GM12878 (cell line): Measurements from ENCODE around the gene KIF22. TPM values are rescaled to one million over a fixed set of nuclear protein-coding genes. Genes with fewer than 3 reads are reported as not detected.

Experiments used
- ATAC-seq: fragments of 200-7000 bp; cut with Tn5 transposase; 3 replicates; pipeline ENCODE4 v1.9.1; 2020; ENCODE audit warnings: mild to moderate bottlenecking, moderate library complexity
- BruUV-seq: library from RNA; stranded (reverse); fragments of 400-500 nt; replicated peaks from 2 replicates; lab custom pipeline; 2021; lab: Mats Ljungman, UMichigan
- CTCF ChIA-PET: fragments of 300-600 bp; sonication (Branson Sonifier 250); formaldehyde crosslinking; extraction: SDS; loops from one replicate; lab custom pipeline; 2021; ENCODE audit warnings: inconsistent platforms; lab: Yijun Ruan, JAX
- POLR2A ChIA-PET: fragments of 350-600 bp; formaldehyde crosslinking; extraction: SDS; loops from one replicate; lab custom pipeline; 2021; ENCODE audit warnings: inconsistent platforms; lab: Charles Lee
- RAD21 ChIA-PET: fragments of 300-600 bp; sonication (Branson Sonifier 250); formaldehyde crosslinking; loops from one replicate; lab custom pipeline; 2023; ENCODE audit warnings: antibody characterized with exemption; ENCODE audit not compliant: unreplicated experiment; lab: Charles Lee
- SMC1A ChIA-PET: fragments of 300-600 bp; sonication (Branson Sonifier 250); formaldehyde crosslinking; loops from one replicate; lab custom pipeline; 2023; ENCODE audit not compliant: unreplicated experiment, uncharacterized antibody; lab: Charles Lee
- DNase-seq: peaks from one replicate; pipeline ENCODE4 v3.0.0-alpha.2; 2011; ENCODE audit warnings: low read depth, low spot score
- FAIRE-seq: peaks from 3 replicates; lab custom pipeline; 2011; peaks lifted over from hg19 to GRCh38; lab: Jason Lieb, UNC
- H2AFZ ChIP-seq: 2 replicates; pipeline ENCODE4 v1.6.0; 2011; ENCODE audit warnings: low read depth, low read length, control low read depth; ENCODE audit not compliant: control insufficient read depth
- H3K27ac ChIP-seq: 2 replicates; pipeline ENCODE4 v1.5.1; 2011; ENCODE audit warnings: control low read depth; ENCODE audit not compliant: control insufficient read depth, insufficient read depth
- H3K27me3 ChIP-seq, 2 experiments: replicated peaks in 1 of 2; 2 replicates each; pipeline versions ENCODE4 v1.6.0 to v1.6.1; 2011; ENCODE audit warnings: low read length in 1 of 2; ENCODE audit not compliant: control insufficient read depth in 2 of 2, insufficient read depth in 2 of 2
- H3K36me3 ChIP-seq, 2 experiments: 2 replicates each; pipeline ENCODE4 v1.5.1; 2011; ENCODE audit warnings: low read length in 1 of 2; ENCODE audit not compliant: control insufficient read depth in 2 of 2, insufficient read depth in 2 of 2
- H3K4me1 ChIP-seq: 2 replicates; pipeline ENCODE4 v1.6.1; 2011; ENCODE audit warnings: mild to moderate bottlenecking, low read length, moderate library complexity, mixed read lengths; ENCODE audit not compliant: control insufficient read depth, insufficient read depth
- H3K4me2 ChIP-seq: 2 replicates; pipeline ENCODE4 v1.6.0; 2011; ENCODE audit warnings: control low read depth; ENCODE audit not compliant: control insufficient read depth, insufficient read depth
- H3K4me3 ChIP-seq: fragments of 200-600 bp; sonication (generic); 2 replicates; pipeline ENCODE4 v1.5.1; 2016
- H3K79me2 ChIP-seq: 2 replicates; pipeline ENCODE4 v1.6.0; 2011; ENCODE audit warnings: low read length; ENCODE audit not compliant: control insufficient read depth, insufficient read depth
- H3K9ac ChIP-seq: 2 replicates; pipeline ENCODE4 v1.8.0; 2011; ENCODE audit warnings: low read length, control low read depth, mixed read lengths; ENCODE audit not compliant: control insufficient read depth, insufficient read depth
- H3K9me3 ChIP-seq: replicated peaks from 3 replicates; pipeline ENCODE4 v1.5.1; 2011; ENCODE audit warnings: mild to moderate bottlenecking, low read length; ENCODE audit not compliant: control insufficient read depth, insufficient read depth
- H4K20me1 ChIP-seq: 2 replicates; pipeline ENCODE4 v1.6.0; 2011; ENCODE audit not compliant: control insufficient read depth, insufficient read depth
- EGR1 ChIP-seq, 2 experiments: IDR thresholded peaks; 1 replicate in 1 of 2; 2 replicates in 1 of 2; pipeline ENCODE4 v1.6.1; 2011 to 2012; ENCODE audit warnings: low read depth in 2 of 2, low read length in 2 of 2, borderline replicate concordance in 1 of 2, mild to moderate bottlenecking in 1 of 2, moderate library complexity in 1 of 2
- ELK1 ChIP-seq: IDR thresholded peaks from 2 replicates; pipeline ENCODE4 v1.6.1; 2012; ENCODE audit warnings: low read depth, low read length, improper control_type of control experiment
- ETV6 ChIP-seq, 2 experiments: fragments of 450-650 bp in 1 of 2; IDR thresholded peaks in 1 of 2; conservative IDR thresholded peaks in 1 of 2; 2 replicates each; pipeline ENCODE4 v1.6.1; 2014; ENCODE audit warnings: antibody characterized with exemption in 1 of 2, borderline replicate concordance in 1 of 2, low read depth in 1 of 2, mild to moderate bottlenecking in 1 of 2, moderate library complexity in 1 of 2
- MXI1 ChIP-seq: fragments of 150-350 bp; IDR thresholded peaks from 2 replicates; pipeline ENCODE4 v1.6.1; 2011; ENCODE audit warnings: low read depth, mild to moderate bottlenecking, inconsistent platforms, low read length, improper control_type of control experiment
- PRDM15 ChIP-seq: fragments of 450-650 bp; formaldehyde crosslinking; IDR thresholded peaks from 2 replicates; pipeline ENCODE4 v1.4.0; 2020; ENCODE audit warnings: mild to moderate bottlenecking, moderate library complexity
- WGBS: methylation state at CpG from one replicate; pipeline ENCODE4 v1.1.6; 2016; ENCODE audit warnings: low lambda C conversion rate; ENCODE audit not compliant: insufficient replicate concordance, insufficient coverage; ENCODE audit errors: missing lambda C conversion rate; 5-methylcytosine and 5-hydroxymethylcytosine counted together
- in situ Hi-C: fragments of 300-500 bp; cut with MboI; formaldehyde crosslinking; loops from 9 replicates; pipeline ENCODE4 v1.14.3; 2018; ENCODE audit warnings: mixed read lengths
- intact Hi-C: fragments of 100-400 bp; cut with micrococcal nuclease; formaldehyde crosslinking; loops from one replicate; pipeline ENCODE4 v1.14.2; 2022; ENCODE audit not compliant: unreplicated experiment
- polyA plus RNA-seq, 11 experiments: library from polyadenylated mRNA; depleted of rRNA in 4 of 11; unstranded in 6 of 11; stranded (reverse) in 5 of 11; fragments of >200 nt; fragmentation: Nextera tagmentation in 4 of 11; fragmentation: Illumina TruSeq in 1 of 11; extraction: Ambion mirVana in 4 of 11; extraction: Trizol in 1 of 11; gene quantifications; 1 replicate in 1 of 11; 2 replicates in 10 of 11; pipeline versions ENCODE4 v1.2.1 to v1.2.3, GENCODE V29; 2011 to 2016; ENCODE audit warnings: inconsistent platforms in 2 of 11, missing spikeins in 2 of 11, low read depth in 1 of 11
- total RNA-seq, 4 experiments: library from RNA; depleted of rRNA in 3 of 4; stranded (reverse); fragments of >200 nt in 3 of 4; fragmentation: Illumina TruSeq in 1 of 4; extraction: Trizol in 1 of 4; gene quantifications; 2 replicates each; pipeline versions ENCODE4 v1.2.1 to v1.2.3, GENCODE V29; 2013 to 2021
- TF ChIP-seq, protein P1 (sequence below): fragments of 450-650 bp; IDR thresholded peaks from 2 replicates; pipeline ENCODE4 v1.6.1; 2017; ENCODE audit warnings: borderline replicate concordance

KIF22 gene
- total and polyA plus RNA-seq, 10 of the 15 experiments (the other 5 are each of a cell fraction or from before 2014, with no cell fraction given), result 7.6 to 158 (median 132) TPM

- in situ Hi-C loops (no loop called here), intact Hi-C loops (loop anchor here (5.0 kb wide), 1 partner anchor 104 kb away; no protein-coding TSS in a partner anchor)
- H3K9ac ChIP-seq, result peak within 1 kb of the TSS; percentile 92
- no TSS peak for BruUV-seq
- FAIRE-seq (no peak), DNase-seq (no peak), ATAC-seq (no peak)
- no peaks in the 10 kb centered on the region for H4K20me1 ChIP-seq
- peak within 1 kb of the TSS; percentile 96 for H3K4me2 ChIP-seq
- TF ChIP-seq, protein P1, sequence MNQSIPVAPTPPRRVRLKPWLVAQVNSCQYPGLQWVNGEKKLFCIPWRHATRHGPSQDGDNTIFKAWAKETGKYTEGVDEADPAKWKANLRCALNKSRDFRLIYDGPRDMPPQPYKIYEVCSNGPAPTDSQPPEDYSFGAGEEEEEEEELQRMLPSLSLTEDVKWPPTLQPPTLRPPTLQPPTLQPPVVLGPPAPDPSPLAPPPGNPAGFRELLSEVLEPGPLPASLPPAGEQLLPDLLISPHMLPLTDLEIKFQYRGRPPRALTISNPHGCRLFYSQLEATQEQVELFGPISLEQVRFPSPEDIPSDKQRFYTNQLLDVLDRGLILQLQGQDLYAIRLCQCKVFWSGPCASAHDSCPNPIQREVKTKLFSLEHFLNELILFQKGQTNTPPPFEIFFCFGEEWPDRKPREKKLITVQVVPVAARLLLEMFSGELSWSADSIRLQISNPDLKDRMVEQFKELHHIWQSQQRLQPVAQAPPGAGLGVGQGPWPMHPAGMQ, result no peak
- no peak for TF ChIP-seq MXI1
- TF ChIP-seq ELK1, result no peak
- peak in 1 of 2 experiments; percentile 36; a peak in 1 of 3 replicates for TF ChIP-seq EGR1 (IDR thresholded peaks at IDR 0.05; ENCODE audit: borderline replicate concordance in 1 of 2, low read depth in 2 of 2, low read length in 2 of 2)
- TF ChIP-seq ETV6 (conservative IDR thresholded peaks at IDR 0.05 in 1 of 2, IDR thresholded peaks at IDR 0.05 in 1 of 2; ENCODE audit: borderline replicate concordance in 1 of 2, low read depth in 1 of 2), result no peak
- TF ChIP-seq PRDM15 (CRISPR knock-in tag), result no peak
- peaks cover 32% of the 10 kb centered on the region for H3K79me2 ChIP-seq
- no CpG with 5 or more reads among the region's 67 CpGs for WGBS
- peak within 1 kb of the TSS; percentile 61 for H2AFZ ChIP-seq
- peak within 1 kb of the TSS; percentile 90 for H3K4me3 ChIP-seq
- H3K27ac ChIP-seq, result peak within 1 kb of the TSS; percentile 91
- H3K36me3 ChIP-seq, result peaks cover 20 to 23% of the 10 kb centered on the region in 2 experiments
- ChIA-PET CTCF (no interaction called here), POLR2A (interaction anchor here (1.3 to 4.0 kb wide), 3 partner anchors 9 to 16 kb away, joined by 13 to 40 read pairs (median 13); partner anchors contain the start of genes KIF22, MVP and PAGR1), RAD21 (interaction anchor here (0.6 to 2.2 kb wide), 2 partner anchors 10 to 14 kb away, joined by 3 to 24 read pairs; partner anchors contain the start of genes MVP and PAGR1), SMC1A (no interaction called here)
- no peaks in the 10 kb centered on the region for H3K9me3 ChIP-seq
- peaks cover 28% of the 10 kb centered on the region for H3K4me1 ChIP-seq
- H3K27me3 ChIP-seq, result no peaks in the 10 kb centered on the region
These were observed 15.6 kb downstream of the KIF22 start, which contains the start of gene MAZ for GRCh38 chr16:29806099-29806579. Gene MAZ, plus strand, starts transcription at chr16:29806529. Its CDS starts 173 bp downstream, at chr16:29806702.
